ENCODE data around the gene BPIFB4.

GRCh38 chr20:33104336-33104735 lies 24.9 kb downstream of the BPIFB4 start:
- TF ChIP-seq, protein P1, sequence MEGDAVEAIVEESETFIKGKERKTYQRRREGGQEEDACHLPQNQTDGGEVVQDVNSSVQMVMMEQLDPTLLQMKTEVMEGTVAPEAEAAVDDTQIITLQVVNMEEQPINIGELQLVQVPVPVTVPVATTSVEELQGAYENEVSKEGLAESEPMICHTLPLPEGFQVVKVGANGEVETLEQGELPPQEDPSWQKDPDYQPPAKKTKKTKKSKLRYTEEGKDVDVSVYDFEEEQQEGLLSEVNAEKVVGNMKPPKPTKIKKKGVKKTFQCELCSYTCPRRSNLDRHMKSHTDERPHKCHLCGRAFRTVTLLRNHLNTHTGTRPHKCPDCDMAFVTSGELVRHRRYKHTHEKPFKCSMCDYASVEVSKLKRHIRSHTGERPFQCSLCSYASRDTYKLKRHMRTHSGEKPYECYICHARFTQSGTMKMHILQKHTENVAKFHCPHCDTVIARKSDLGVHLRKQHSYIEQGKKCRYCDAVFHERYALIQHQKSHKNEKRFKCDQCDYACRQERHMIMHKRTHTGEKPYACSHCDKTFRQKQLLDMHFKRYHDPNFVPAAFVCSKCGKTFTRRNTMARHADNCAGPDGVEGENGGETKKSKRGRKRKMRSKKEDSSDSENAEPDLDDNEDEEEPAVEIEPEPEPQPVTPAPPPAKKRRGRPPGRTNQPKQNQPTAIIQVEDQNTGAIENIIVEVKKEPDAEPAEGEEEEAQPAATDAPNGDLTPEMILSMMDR (IDR thresholded peaks at IDR 0.05; ENCODE audit: extremely low read depth in 1 of 2, insufficient read depth in 1 of 2, low read depth in 1 of 2, low read length in 2 of 2), result no peak
- no peak for TF ChIP-seq POLR2AphosphoS5 (IDR thresholded peaks at IDR 0.05; ENCODE audit: insufficient read depth, low read depth, low read length)
- TF ChIP-seq EZH2 (IDR thresholded peaks at IDR 0.05; ENCODE audit: borderline replicate concordance, low read depth, low read length, severe bottlenecking), result no peak
